HepG2 (cell line): ENCODE measurements around the gene ANKRD12. TPM values are rescaled to one million over a fixed set of nuclear protein-coding genes. Genes with fewer than 3 reads are reported as not detected.

Experiments
- FOXP1 ChIP-seq, 2 experiments: fragments of 450-650 bp in 1 of 2; IDR thresholded peaks; 2 replicates each; pipeline ENCODE4 v1.6.1; 2017 to 2018; ENCODE audit warnings: antibody characterized with exemption in 1 of 2
- GLI4 ChIP-seq: sonication (generic); formaldehyde crosslinking; IDR thresholded peaks from 2 replicates; pipeline ENCODE4 v1.5.1; 2020; ENCODE audit warnings: missing genetic modification reagents, mild to moderate bottlenecking, moderate library complexity, borderline replicate concordance
- MAFG ChIP-seq: sonication (generic); formaldehyde crosslinking; IDR thresholded peaks from 2 replicates; pipeline ENCODE4 v1.5.1; 2020; ENCODE audit warnings: mild to moderate bottlenecking, missing genetic modification reagents
- MXI1 ChIP-seq: IDR thresholded peaks from 3 replicates; pipeline ENCODE4 v1.6.1; 2012; ENCODE audit warnings: low read depth, low read length, inconsistent platforms, borderline replicate concordance
- NR2F1 ChIP-seq, 2 experiments: fragments of 450-650 bp in 1 of 2; formaldehyde crosslinking in 1 of 2; IDR thresholded peaks; 2 replicates each; pipeline versions ENCODE4 v1.5.0 to v1.6.1; 2016 to 2020; ENCODE audit warnings: mild to moderate bottlenecking in 1 of 2, missing compliant biosample characterization in 1 of 2, missing genetic modification reagents in 1 of 2, moderate library complexity in 1 of 2
- SOX6 ChIP-seq, 2 experiments: fragments of 450-650 bp in 1 of 2; sonication (generic) in 1 of 2; formaldehyde crosslinking in 1 of 2; IDR thresholded peaks; 2 replicates each; pipeline versions ENCODE4 v1.4.0 to v1.6.1; 2017 to 2020; ENCODE audit warnings: antibody characterized with exemption in 1 of 2, mild to moderate bottlenecking in 1 of 2, missing genetic modification reagents in 1 of 2
- ZFP36L2 ChIP-seq: sonication (generic); formaldehyde crosslinking; IDR thresholded peaks from 2 replicates; pipeline ENCODE4 v1.4.0; 2020; ENCODE audit warnings: missing genetic modification reagents
- ZNF513 ChIP-seq: sonication (generic); formaldehyde crosslinking; conservative IDR thresholded peaks from 2 replicates; pipeline ENCODE4 v1.5.0; 2020; ENCODE audit warnings: missing genetic modification reagents
- ZNF773 ChIP-seq: sonication (generic); formaldehyde crosslinking; IDR thresholded peaks from 2 replicates; pipeline ENCODE4 v1.4.0; 2020; ENCODE audit warnings: missing genetic modification reagents, borderline replicate concordance
- ZNF879 ChIP-seq: sonication (generic); formaldehyde crosslinking; IDR thresholded peaks from 2 replicates; pipeline ENCODE4 v1.8.1; 2023; ENCODE audit warnings: missing genetic modification reagents
- ZSCAN20 ChIP-seq: sonication (generic); formaldehyde crosslinking; IDR thresholded peaks from 2 replicates; pipeline ENCODE4 v1.4.0; 2020; ENCODE audit warnings: missing genetic modification reagents, mild to moderate bottlenecking, borderline replicate concordance
- polyA plus RNA-seq, 8 experiments: library from polyadenylated mRNA; depleted of rRNA in 3 of 8; stranded (reverse) in 7 of 8; unstranded in 1 of 8; fragments of >200 nt; fragmentation: Illumina TruSeq in 4 of 8; extraction: Trizol in 4 of 8; gene quantifications; 2 replicates each; pipeline versions ENCODE4 v1.2.1 to v1.2.3, GENCODE V29; 2011 to 2016; ENCODE audit warnings: low read depth in 4 of 8, missing spikeins in 1 of 8, mixed read lengths in 1 of 8; ENCODE audit not compliant: insufficient read depth in 1 of 8
- total RNA-seq, 5 experiments: library from RNA; depleted of rRNA; stranded (reverse); fragments of >200 nt; fragmentation: Illumina TruSeq; extraction: Trizol; gene quantifications; 2 replicates each; pipeline ENCODE4 v1.2.3, GENCODE V29; 2016; ENCODE audit warnings: low read depth in 1 of 5
- TF ChIP-seq, protein P1 (sequence below): IDR thresholded peaks from 2 replicates; pipeline ENCODE4 v1.6.1; 2018; ENCODE audit warnings: missing genetic modification reagents, mild to moderate bottlenecking, missing compliant biosample characterization
- TF ChIP-seq, protein P2 (sequence below): sonication (generic); formaldehyde crosslinking; IDR thresholded peaks from 2 replicates; pipeline ENCODE4 v1.4.0; 2020; ENCODE audit warnings: mild to moderate bottlenecking, missing genetic modification reagents
- TF ChIP-seq, protein P3 (sequence below): sonication (generic); formaldehyde crosslinking; IDR thresholded peaks from 2 replicates; pipeline ENCODE4 v1.4.0; 2020; ENCODE audit warnings: missing genetic modification reagents

The ANKRD12 gene
- total and polyA plus RNA-seq, 2 of the 13 experiments (the other 11 are each of a cell fraction or from before 2014, with no cell fraction given): 6.0 to 23.2 TPM

GRCh38 chr18:9135912-9136314 lies 668 bp upstream of the ANKRD12 start (continued):
- no peak for TF ChIP-seq GLI4 (CRISPR knock-in tag)
- no peak for TF ChIP-seq MAFG (CRISPR knock-in tag)
- TF ChIP-seq MXI1: peak; percentile 45; the same call in 1 of the 3 replicates
- TF ChIP-seq ZNF773: no peak
- TF ChIP-seq, protein P1, sequence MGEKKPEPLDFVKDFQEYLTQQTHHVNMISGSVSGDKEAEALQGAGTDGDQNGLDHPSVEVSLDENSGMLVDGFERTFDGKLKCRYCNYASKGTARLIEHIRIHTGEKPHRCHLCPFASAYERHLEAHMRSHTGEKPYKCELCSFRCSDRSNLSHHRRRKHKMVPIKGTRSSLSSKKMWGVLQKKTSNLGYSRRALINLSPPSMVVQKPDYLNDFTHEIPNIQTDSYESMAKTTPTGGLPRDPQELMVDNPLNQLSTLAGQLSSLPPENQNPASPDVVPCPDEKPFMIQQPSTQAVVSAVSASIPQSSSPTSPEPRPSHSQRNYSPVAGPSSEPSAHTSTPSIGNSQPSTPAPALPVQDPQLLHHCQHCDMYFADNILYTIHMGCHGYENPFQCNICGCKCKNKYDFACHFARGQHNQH (CRISPR knock-in tag): peak; percentile 18; the same call in 1 of the 2 replicates
- TF ChIP-seq ZFP36L2 (CRISPR knock-in tag): 0 out of 2 replicates have a peak, but pooled peaks have one; percentile 1
- no peak for TF ChIP-seq ZNF513 (CRISPR knock-in tag)
- TF ChIP-seq ZSCAN20 (CRISPR knock-in tag): no peak; the same call in 1 of the 2 replicates
- TF ChIP-seq, protein P2, sequence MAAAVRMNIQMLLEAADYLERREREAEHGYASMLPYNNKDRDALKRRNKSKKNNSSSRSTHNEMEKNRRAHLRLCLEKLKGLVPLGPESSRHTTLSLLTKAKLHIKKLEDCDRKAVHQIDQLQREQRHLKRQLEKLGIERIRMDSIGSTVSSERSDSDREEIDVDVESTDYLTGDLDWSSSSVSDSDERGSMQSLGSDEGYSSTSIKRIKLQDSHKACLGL (CRISPR knock-in tag): 0 out of 2 replicates have a peak, but pooled peaks have one; percentile 57
- TF ChIP-seq, protein P3, sequence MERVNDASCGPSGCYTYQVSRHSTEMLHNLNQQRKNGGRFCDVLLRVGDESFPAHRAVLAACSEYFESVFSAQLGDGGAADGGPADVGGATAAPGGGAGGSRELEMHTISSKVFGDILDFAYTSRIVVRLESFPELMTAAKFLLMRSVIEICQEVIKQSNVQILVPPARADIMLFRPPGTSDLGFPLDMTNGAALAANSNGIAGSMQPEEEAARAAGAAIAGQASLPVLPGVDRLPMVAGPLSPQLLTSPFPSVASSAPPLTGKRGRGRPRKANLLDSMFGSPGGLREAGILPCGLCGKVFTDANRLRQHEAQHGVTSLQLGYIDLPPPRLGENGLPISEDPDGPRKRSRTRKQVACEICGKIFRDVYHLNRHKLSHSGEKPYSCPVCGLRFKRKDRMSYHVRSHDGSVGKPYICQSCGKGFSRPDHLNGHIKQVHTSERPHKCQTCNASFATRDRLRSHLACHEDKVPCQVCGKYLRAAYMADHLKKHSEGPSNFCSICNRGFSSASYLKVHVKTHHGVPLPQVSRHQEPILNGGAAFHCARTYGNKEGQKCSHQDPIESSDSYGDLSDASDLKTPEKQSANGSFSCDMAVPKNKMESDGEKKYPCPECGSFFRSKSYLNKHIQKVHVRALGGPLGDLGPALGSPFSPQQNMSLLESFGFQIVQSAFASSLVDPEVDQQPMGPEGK: peak; percentile 82
- no peak for TF ChIP-seq NR2F1 (CRISPR knock-in tag; IDR thresholded peaks at IDR 0.05)
- no peak for TF ChIP-seq ZNF879 (CRISPR knock-in tag)
- no peak for TF ChIP-seq SOX6 (IDR thresholded peaks at IDR 0.05)
- TF ChIP-seq SOX6 (CRISPR knock-in tag; IDR thresholded peaks at IDR 0.05): no peak
- no peak for TF ChIP-seq FOXP1 (IDR thresholded peaks at IDR 0.05)
- TF ChIP-seq FOXP1 (CRISPR knock-in tag; IDR thresholded peaks at IDR 0.05): peak; percentile 3; the same call in 1 of the 2 replicates
- TF ChIP-seq, all 625 proteins: peak for 71
